Central memory CD8-positive, alpha-beta T cell (primary cell): Measurements from ENCODE around the gene BST1.

Source experiments
- ATAC-seq: fragments of 150-1000 bp; cut with Tn5 transposase; replicated peaks from 2 replicates; pipeline ENCODE4 v1.10.0; 2022; ENCODE audit warnings: mild to moderate bottlenecking, moderate FRiP score, moderate number of reproducible peaks; ENCODE audit not compliant: poor library complexity, severe bottlenecking; ENCODE audit errors: extremely low read depth
- DNase-seq, 2 donors: peaks; one replicate each; pipeline ENCODE4 v3.0.0; 2021; ENCODE audit warnings: low spot score in 2 of 2
- H3K27ac Mint-ChIP-seq: one replicate; pipeline ENCODE4 v1.8.0; 2022; ENCODE audit warnings: low read depth, mild to moderate bottlenecking, moderate library complexity, mixed read lengths
- H3K27me3 Mint-ChIP-seq: one replicate; pipeline ENCODE4 v1.8.0; 2022; ENCODE audit warnings: mixed read lengths
- H3K36me3 Mint-ChIP-seq: one replicate; pipeline ENCODE4 v1.8.0; 2022; ENCODE audit warnings: mild to moderate bottlenecking, moderate library complexity, mixed read lengths; ENCODE audit not compliant: insufficient read depth
- H3K4me1 Mint-ChIP-seq: one replicate; pipeline ENCODE4 v1.8.0; 2022; ENCODE audit warnings: mixed read lengths
- H3K4me3 Mint-ChIP-seq: one replicate; pipeline ENCODE4 v1.8.0; 2022; ENCODE audit warnings: mild to moderate bottlenecking, moderate library complexity, mixed read lengths
- H3K9me3 Mint-ChIP-seq: one replicate; pipeline ENCODE4 v1.8.0; 2022; ENCODE audit warnings: mixed read lengths

BST1 gene, protein sequence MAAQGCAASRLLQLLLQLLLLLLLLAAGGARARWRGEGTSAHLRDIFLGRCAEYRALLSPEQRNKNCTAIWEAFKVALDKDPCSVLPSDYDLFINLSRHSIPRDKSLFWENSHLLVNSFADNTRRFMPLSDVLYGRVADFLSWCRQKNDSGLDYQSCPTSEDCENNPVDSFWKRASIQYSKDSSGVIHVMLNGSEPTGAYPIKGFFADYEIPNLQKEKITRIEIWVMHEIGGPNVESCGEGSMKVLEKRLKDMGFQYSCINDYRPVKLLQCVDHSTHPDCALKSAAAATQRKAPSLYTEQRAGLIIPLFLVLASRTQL

DNA sequence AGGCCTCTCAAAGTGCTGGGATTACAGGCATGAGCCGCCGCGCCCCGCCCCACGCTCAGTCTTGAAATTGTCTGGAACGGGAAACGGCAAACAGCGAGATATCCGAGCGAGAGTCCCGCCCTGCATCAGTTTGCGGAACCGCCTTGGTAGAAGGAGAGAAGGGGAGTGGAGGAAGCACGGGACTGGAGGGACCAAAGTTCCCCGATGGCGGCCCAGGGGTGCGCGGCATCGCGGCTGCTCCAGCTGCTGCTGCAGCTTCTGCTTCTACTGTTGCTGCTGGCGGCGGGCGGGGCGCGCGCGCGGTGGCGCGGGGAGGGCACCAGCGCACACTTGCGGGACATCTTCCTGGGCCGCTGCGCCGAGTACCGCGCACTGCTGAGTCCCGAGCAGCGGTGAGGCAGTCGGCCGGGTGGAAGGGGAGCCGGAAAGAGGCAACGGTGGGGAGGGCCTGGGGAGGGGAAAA, at the start of gene BST1:
BST1 (plus strand) TSS at position 125 of the 463 bp plus-strand sequence; CDS start at position 205, 80 bp downstream.
- ATAC-seq: peak; percentile 76
- Mint-ChIP-seq H3K9me3 (no peaks in the 10 kb centered on the region), H3K4me1 (peaks cover 13% of the 10 kb centered on the region), H3K36me3 (peaks cover 5% of the 10 kb centered on the region), H3K27ac (no peak within 1 kb of the TSS), H3K4me3 (peak within 1 kb of the TSS; percentile 83), H3K27me3 (peaks cover 26% of the 10 kb centered on the region)
- peak; percentile 29 to 37 for DNase-seq

GRCh38 chr4:15653420-15653819, 49.4 kb upstream of the BST1 start:
- Mint-ChIP-seq H3K36me3 (peaks cover 20% of the 10 kb centered on the region), H3K27me3 (no peaks in the 10 kb centered on the region), H3K4me3 (peak overlapping the region; percentile 99), H3K27ac (peak overlapping the region; percentile 98), H3K4me1 (peaks cover 50% of the 10 kb centered on the region), H3K9me3 (no peaks in the 10 kb centered on the region)
- ATAC-seq (no peak), DNase-seq (no peak)

DNA sequence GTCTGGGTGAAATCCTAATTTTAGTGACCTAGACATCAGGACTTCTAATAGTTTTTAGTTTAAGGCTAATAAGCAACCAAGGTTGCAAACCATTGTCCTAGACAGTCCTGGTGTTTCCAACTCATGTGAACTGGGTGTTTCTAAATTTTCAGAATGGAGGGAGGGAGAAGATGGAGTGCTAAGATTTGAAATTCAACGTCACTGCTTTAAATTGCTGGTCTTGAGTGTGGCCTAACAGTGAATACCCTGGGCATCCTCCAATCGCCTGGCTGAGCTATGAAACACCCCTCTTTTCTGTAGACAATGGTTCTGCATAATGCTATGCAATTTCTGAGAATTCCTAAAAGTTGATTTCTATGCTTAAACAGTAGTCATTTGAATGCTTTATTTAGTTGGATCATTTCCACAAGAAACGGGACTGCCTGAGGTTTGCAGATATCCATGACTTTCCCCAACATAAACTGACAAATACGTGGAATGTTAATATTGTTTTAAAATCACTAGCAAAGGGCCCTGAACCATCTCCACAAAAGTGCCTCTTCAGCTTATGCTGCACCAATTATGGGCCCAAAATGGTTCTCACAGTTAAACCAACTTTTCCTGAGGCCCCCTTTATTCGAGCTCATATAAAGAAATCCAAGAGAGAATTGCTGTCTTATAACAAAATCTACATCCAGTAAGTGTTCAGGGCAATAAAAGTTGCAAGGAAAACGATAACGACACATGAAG, 48.8 kb upstream of the BST1 start:
- Mint-ChIP-seq H3K9me3 (no peaks in the 10 kb centered on the region), H3K27me3 (no peaks in the 10 kb centered on the region), H3K4me3 (peak overlapping the region; percentile 99), H3K27ac (peak overlapping the region; percentile 98), H3K4me1 (peaks cover 47% of the 10 kb centered on the region), H3K36me3 (peaks cover 20% of the 10 kb centered on the region)
- ATAC-seq (no peak), DNase-seq (no peak)

GRCh38 chr4:15654593-15655222, 48.2 kb upstream of the BST1 start:
- ATAC-seq (peak; percentile 61), DNase-seq (peak in 1 of 2 donors; percentile 18)
- peak overlapping the region; percentile 98 for H3K27ac Mint-ChIP-seq
- H3K36me3 Mint-ChIP-seq: peaks cover 20% of the 10 kb centered on the region
- no peaks in the 10 kb centered on the region for H3K27me3 Mint-ChIP-seq
- peak overlapping the region; percentile 99 for H3K4me3 Mint-ChIP-seq
- H3K9me3 Mint-ChIP-seq: no peaks in the 10 kb centered on the region
- peaks cover 45% of the 10 kb centered on the region for H3K4me1 Mint-ChIP-seq

DNA sequence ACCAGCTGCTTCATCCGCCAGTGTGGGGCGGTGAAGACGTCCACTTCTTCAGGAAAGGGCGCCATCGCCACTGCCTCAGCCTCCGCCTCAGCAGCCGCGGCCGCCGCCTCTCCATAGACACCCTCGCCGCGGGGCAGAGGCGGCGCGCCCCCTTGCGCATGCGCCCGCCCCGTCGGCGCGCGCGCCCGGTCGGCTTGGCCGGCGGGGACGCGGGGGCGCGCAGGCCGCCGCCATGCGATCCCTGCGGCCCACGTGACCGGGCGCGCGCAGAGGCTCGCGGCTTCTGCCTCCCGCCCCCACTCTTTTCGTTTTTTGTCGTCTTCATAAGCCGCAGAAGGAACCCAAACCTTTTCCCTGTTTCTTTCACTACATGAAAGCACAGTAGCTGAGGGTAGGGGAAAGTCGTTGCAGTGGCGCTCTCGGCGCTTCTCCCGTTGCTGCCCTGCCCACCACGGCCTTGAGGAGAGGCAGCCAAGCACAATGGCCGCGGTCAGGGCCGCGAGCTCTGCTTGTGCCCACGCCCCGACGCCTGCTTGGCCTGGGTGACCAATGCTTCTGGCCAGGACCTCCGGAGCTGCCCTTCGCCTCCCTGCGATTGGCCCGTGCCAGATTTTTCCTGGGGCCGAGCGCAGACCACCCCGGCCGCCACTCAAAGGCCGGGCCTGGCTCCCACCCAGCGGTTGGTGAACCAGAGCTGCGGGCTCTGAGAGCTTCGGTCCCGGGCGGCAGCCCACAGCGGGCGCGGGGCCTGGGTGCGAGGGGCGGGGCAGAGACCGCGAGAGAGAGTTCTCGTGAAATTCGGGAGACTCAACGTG, 47.4 kb upstream of the BST1 start, which contains the start of gene FBXL5:
FBXL5 (minus strand) TSS at position 135 of the 815 bp plus-strand sequence; CDS start at position 65, 70 bp downstream.
- ATAC-seq (peak; percentile 82), DNase-seq (peak; percentile 67 to 72)
- peak within 1 kb of the TSS; percentile 99 for H3K4me3 Mint-ChIP-seq
- H3K9me3 Mint-ChIP-seq: no peaks in the 10 kb centered on the region
- H3K27ac Mint-ChIP-seq: peak within 1 kb of the TSS; percentile 98
- no peaks in the 10 kb centered on the region for H3K27me3 Mint-ChIP-seq
- H3K4me1 Mint-ChIP-seq: peaks cover 38% of the 10 kb centered on the region
- peaks cover 17% of the 10 kb centered on the region for H3K36me3 Mint-ChIP-seq

- Mint-ChIP-seq H3K4me3 (peak overlapping the region; percentile 99), H3K9me3 (no peaks in the 10 kb centered on the region), H3K27me3 (no peaks in the 10 kb centered on the region), H3K4me1 (peaks cover 33% of the 10 kb centered on the region), H3K36me3 (peaks cover 12% of the 10 kb centered on the region), H3K27ac (peak overlapping the region; percentile 98)
- no peak for DNase-seq
- ATAC-seq: no peak
These were observed 46.8 kb upstream of the BST1 start for GRCh38 chr4:15656038-15656470.

DNA sequence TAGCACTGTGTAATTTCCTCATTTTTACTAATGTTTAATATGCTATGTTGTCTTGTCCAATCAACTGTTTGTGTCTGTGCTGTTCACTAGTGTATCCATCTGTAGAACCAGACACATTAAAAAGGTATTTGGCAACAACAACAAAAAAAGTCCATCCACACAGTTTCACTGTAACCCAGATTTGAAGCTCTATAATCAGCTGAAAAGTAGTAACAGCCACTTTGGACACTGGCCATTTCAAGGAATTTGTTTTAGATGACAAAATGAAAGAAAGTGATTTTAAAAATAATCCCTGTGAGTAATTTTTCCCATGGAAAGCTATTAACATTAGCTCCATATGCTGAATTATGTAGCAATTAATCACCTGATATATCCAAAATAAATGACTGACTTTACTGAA, 45.5 kb upstream of the BST1 start:
- H3K36me3 Mint-ChIP-seq: peaks cover 14% of the 10 kb centered on the region
- H3K27ac Mint-ChIP-seq: no peak overlapping the region
- ATAC-seq (no peak), DNase-seq (no peak)
- H3K4me3 Mint-ChIP-seq: peak overlapping the region; percentile 41
- H3K9me3 Mint-ChIP-seq: no peaks in the 10 kb centered on the region
- H3K27me3 Mint-ChIP-seq: no peaks in the 10 kb centered on the region
- H3K4me1 Mint-ChIP-seq: peaks cover 22% of the 10 kb centered on the region

DNA sequence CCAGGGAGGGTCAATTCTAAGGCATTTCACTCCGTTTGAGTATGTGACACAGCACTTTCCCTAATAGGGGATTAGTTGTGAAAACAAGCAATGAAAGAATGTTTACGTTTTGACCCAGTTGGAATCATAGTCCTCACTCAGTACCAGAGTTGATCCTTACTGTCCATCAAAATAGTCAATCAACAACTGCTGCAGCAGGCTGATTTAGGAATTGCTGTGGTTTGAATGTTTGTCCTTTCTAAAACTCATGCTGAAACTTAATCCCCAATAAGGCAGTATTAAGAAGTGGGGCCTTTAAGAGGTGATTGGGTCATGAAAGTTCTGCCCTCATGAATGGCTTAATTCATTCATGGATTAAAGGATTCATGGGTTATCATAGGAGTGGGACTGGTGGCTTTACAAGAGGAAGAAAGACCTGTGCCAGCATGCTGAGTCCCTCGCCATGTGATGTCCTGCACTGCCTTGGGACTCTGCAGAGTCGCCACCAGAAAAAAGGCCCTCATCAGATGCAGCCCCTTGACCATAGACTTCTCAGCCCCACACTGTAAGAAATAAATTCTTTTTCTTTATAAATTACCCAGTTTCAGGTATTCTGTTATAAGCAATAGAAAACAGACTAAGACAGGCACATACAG, 44.6 kb upstream of the BST1 start:
- ATAC-seq (no peak), DNase-seq (no peak)
- no peaks in the 10 kb centered on the region for H3K9me3 Mint-ChIP-seq
- H3K27ac Mint-ChIP-seq: no peak overlapping the region
- peaks cover 19% of the 10 kb centered on the region for H3K4me1 Mint-ChIP-seq
- H3K36me3 Mint-ChIP-seq: peaks cover 14% of the 10 kb centered on the region
- H3K4me3 Mint-ChIP-seq: no peak overlapping the region
- H3K27me3 Mint-ChIP-seq: no peaks in the 10 kb centered on the region

DNA sequence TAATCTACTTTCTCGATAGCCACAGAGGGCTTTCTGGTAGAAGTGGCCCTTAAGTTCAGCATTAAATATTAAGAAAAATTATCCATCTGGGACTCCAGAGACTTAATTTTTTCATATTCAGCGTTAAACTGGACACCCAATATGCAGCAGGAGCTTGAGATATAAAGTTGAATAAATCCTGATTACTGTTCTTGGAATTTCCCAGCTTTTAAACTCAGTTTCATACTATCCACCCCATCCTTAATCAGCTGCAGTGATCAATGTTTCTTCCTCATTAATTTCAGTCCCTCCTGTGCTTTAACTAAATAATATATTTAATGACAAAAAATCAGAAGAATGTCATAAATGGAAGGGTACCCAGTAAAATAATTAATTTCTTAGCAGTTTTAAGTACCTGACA, 44.1 kb upstream of the BST1 start:
- Mint-ChIP-seq H3K27me3 (no peaks in the 10 kb centered on the region), H3K4me1 (peaks cover 14% of the 10 kb centered on the region), H3K27ac (no peak overlapping the region), H3K36me3 (peaks cover 11% of the 10 kb centered on the region), H3K4me3 (no peak overlapping the region), H3K9me3 (no peaks in the 10 kb centered on the region)
- DNase-seq: no peak
- no peak for ATAC-seq

DNA sequence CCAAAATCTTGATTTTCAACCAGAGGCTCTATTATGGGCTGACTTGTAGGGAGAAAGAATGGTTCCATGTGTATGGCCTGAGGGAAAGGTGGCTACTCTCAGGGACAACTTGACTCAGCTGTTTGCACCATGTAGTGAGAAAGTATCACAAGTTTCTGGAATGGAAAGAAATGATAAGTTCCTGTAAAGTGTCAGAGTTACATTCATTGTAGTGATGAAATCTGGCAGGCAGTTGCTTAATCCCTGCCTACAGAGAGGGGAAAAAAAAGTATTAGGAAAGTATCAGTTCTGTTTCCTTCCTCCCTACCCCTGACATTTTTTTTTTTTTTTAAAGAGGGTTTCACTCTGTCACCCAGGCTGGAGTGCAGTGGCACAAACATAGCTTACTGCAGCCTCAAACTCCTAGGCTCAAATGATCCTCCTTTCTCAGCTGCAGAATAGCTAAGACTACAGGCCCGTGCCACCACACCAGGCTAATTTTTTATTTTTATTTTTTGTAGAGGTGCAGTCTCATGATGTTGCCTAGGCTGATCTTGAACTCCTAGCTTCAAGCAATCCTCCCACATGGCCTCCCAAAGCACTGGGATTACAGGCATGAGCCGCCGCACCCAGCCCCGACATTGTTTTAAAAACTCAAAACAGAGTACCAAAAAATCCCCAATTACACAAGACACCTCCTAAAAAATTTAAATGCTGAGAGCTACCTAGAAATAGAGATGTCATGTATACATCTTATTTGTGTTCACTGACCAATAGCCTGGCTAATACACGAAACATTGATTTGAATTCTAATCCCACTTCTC, 42.9 kb upstream of the BST1 start:
- H3K36me3 Mint-ChIP-seq: peaks cover 8% of the 10 kb centered on the region
- DNase-seq: no peak
- no peak overlapping the region for H3K4me3 Mint-ChIP-seq
- H3K4me1 Mint-ChIP-seq: peaks cover 5% of the 10 kb centered on the region
- no peaks in the 10 kb centered on the region for H3K27me3 Mint-ChIP-seq
- no peak for ATAC-seq
- no peaks in the 10 kb centered on the region for H3K9me3 Mint-ChIP-seq
- no peak overlapping the region for H3K27ac Mint-ChIP-seq

- no peak overlapping the region for H3K27ac Mint-ChIP-seq
- H3K27me3 Mint-ChIP-seq: no peaks in the 10 kb centered on the region
- DNase-seq: no peak
- no peak overlapping the region for H3K4me3 Mint-ChIP-seq
- H3K9me3 Mint-ChIP-seq: no peaks in the 10 kb centered on the region
- no peak for ATAC-seq
- no peaks in the 10 kb centered on the region for H3K4me1 Mint-ChIP-seq
- peaks cover 2% of the 10 kb centered on the region for H3K36me3 Mint-ChIP-seq
These were observed 37.0 kb upstream of the BST1 start for GRCh38 chr4:15665753-15666365.
